Natural killer cell (primary cell): Measurements from ENCODE around the gene GTF3C2. TPM values are rescaled to one million over a fixed set of nuclear protein-coding genes. Genes with fewer than 3 reads are reported as not detected.

Experiments
- ATAC-seq, 3 donors: fragments of 150-1000 bp in 2 of 3; fragments of 200-7000 bp in 1 of 3; cut with Tn5 transposase; 1 replicate in 1 of 3; 2 replicates in 2 of 3; pipeline ENCODE4 v1.10.0; 2021; ENCODE audit warnings: mild to moderate bottlenecking in 2 of 3, moderate library complexity in 2 of 3
- DNase-seq, 2 donors: peaks; one replicate each; pipeline versions ENCODE4 v3.0.0 to v3.0.0-alpha.2; 2013 to 2021; ENCODE audit warnings: mixed read lengths in 1 of 2
- H3K27ac ChIP-seq: one replicate; pipeline ENCODE4 v1.5.1; 2013; ENCODE audit warnings: mild to moderate bottlenecking, low read length
- H3K27me3 ChIP-seq: one replicate; pipeline ENCODE4 v1.6.1; 2013; ENCODE audit warnings: low read length; ENCODE audit not compliant: control insufficient read depth, insufficient read depth
- H3K36me3 ChIP-seq: one replicate; pipeline ENCODE4 v1.6.1; 2013; ENCODE audit warnings: low read length; ENCODE audit not compliant: control insufficient read depth, insufficient read depth
- H3K4me1 ChIP-seq: one replicate; pipeline ENCODE4 v1.6.1; 2013; ENCODE audit warnings: low read length; ENCODE audit not compliant: control insufficient read depth, insufficient read depth
- H3K4me3 ChIP-seq: one replicate; pipeline ENCODE4 v1.5.1; 2013; ENCODE audit warnings: low read length
- H3K9me3 ChIP-seq: one replicate; pipeline ENCODE4 v1.6.1; 2013; ENCODE audit warnings: low read length; ENCODE audit not compliant: control insufficient read depth, insufficient read depth
- H3K27ac Mint-ChIP-seq, 2 donors: one replicate each; pipeline ENCODE4 v1.8.0; 2022; ENCODE audit warnings: mild to moderate bottlenecking in 2 of 2, mixed read lengths in 2 of 2, moderate library complexity in 1 of 2
- H3K27me3 Mint-ChIP-seq, 2 donors: one replicate each; pipeline ENCODE4 v1.8.0; 2022; ENCODE audit warnings: low read depth in 2 of 2, mixed read lengths in 2 of 2
- H3K36me3 Mint-ChIP-seq: one replicate; pipeline ENCODE4 v1.8.0; 2022; ENCODE audit warnings: mixed read lengths
- H3K4me1 Mint-ChIP-seq, 2 donors: one replicate each; pipeline ENCODE4 v1.8.0; 2022; ENCODE audit warnings: mixed read lengths in 2 of 2
- H3K4me3 Mint-ChIP-seq: one replicate; pipeline ENCODE4 v1.8.0; 2022; ENCODE audit warnings: mild to moderate bottlenecking, moderate library complexity, mixed read lengths
- H3K9me3 Mint-ChIP-seq, 2 donors: one replicate each; pipeline ENCODE4 v1.8.0; 2022; ENCODE audit warnings: mixed read lengths in 2 of 2
- CTCF ChIP-seq: fragments of 200-600 bp; IDR thresholded peaks from one replicate; pipeline ENCODE4 v1.8.0; 2022; ENCODE audit warnings: antibody characterized with exemption
- WGBS: methylation state at CpG from one replicate; pipeline ENCODE4 v1.1.7; 2013; ENCODE audit warnings: missing lambda C conversion rate; ENCODE audit not compliant: insufficient coverage; 5-methylcytosine and 5-hydroxymethylcytosine counted together
- intact Hi-C: fragments of 100-400 bp; cut with micrococcal nuclease; formaldehyde crosslinking; loops from one replicate; pipeline ENCODE4 v1.14.2; 2022
- total RNA-seq, 4 donors: library from RNA; stranded (reverse); fragments of 120-200 nt in 1 of 4; gene quantifications; one replicate each; pipeline versions ENCODE4 v1.2.3 to v1.2.4, GENCODE V29; 2013 to 2022

GTF3C2 gene
- total RNA-seq, 3 donors from 2014 or later (not counting 1 experiment from before 2014, with no cell fraction given): 56.1 to 68.7 (median 59.7) TPM

DNA sequence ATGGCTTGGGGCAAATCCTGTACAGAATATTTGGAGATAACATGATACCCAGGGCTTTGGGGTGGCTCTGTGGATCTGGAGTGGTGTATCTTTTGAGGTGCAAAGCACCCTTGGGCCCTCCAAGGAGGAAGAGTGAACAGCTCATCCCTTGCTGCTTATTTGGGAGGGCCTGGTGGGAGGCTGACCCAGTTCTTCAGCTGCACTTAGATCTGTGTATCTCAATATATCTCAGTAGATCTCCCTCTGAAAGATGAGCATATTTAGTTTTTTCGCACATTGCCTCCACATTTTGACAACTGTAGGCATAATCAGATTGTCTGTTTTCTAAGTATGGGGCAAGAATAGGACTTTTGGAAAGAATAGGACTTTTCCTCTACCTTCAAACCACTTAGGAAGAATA lies 71.6 kb downstream of the GTF3C2 start:
- no peak for DNase-seq
- Mint-ChIP-seq H3K36me3 (no peaks in the 10 kb centered on the region), H3K27ac (no peak overlapping the region), H3K4me1 (peaks cover 0 to 2% of the 10 kb centered on the region in 2 donors), H3K4me3 (no peak overlapping the region), H3K27me3 (peaks cover 22 to 25% of the 10 kb centered on the region in 2 donors), H3K9me3 (no peaks in the 10 kb centered on the region)
- no CpG with 5 or more reads among the region's 1 CpG for WGBS
- Histone ChIP-seq H3K36me3 (no peaks in the 10 kb centered on the region), H3K4me3 (no peak overlapping the region), H3K27me3 (no peaks in the 10 kb centered on the region), H3K27ac (no peak overlapping the region), H3K4me1 (no peaks in the 10 kb centered on the region), H3K9me3 (no peaks in the 10 kb centered on the region)
- ATAC-seq: no peak
- intact Hi-C loops: loop anchor here (5.0 to 10.0 kb wide), 2 partner anchors 113 to 440 kb away; partner anchors contain the start of gene DPYSL5
- TF ChIP-seq CTCF: no peak

GRCh38 chr2:27282892-27283291 lies 73.7 kb downstream of the GTF3C2 start:
- no peak overlapping the region for H3K27ac Mint-ChIP-seq
- WGBS: 81% methylated on average over 5 of the region's 5 CpGs
- peaks cover 21 to 23% of the 10 kb centered on the region in 2 donors for H3K27me3 Mint-ChIP-seq
- H3K9me3 Mint-ChIP-seq: no peaks in the 10 kb centered on the region
- DNase-seq (no peak), ATAC-seq (no peak)
- no peaks in the 10 kb centered on the region for H3K36me3 Mint-ChIP-seq
- no peak overlapping the region for H3K4me3 Mint-ChIP-seq
- Histone ChIP-seq H3K27ac (no peak overlapping the region), H3K4me1 (no peaks in the 10 kb centered on the region), H3K9me3 (no peaks in the 10 kb centered on the region), H3K27me3 (no peaks in the 10 kb centered on the region), H3K4me3 (no peak overlapping the region), H3K36me3 (no peaks in the 10 kb centered on the region)
- intact Hi-C loops: loop anchor here (5.0 to 10.0 kb wide), 2 partner anchors 111 to 438 kb away; partner anchors contain the start of gene DPYSL5
- peaks cover 0 to 8% of the 10 kb centered on the region in 2 donors for H3K4me1 Mint-ChIP-seq
- no peak for TF ChIP-seq CTCF

- Mint-ChIP-seq H3K27ac (no peak within 1 kb of the TSS), H3K9me3 (no peaks in the 10 kb centered on the region), H3K4me1 (peaks cover 0 to 8% of the 10 kb centered on the region in 2 donors), H3K4me3 (no peak within 1 kb of the TSS), H3K36me3 (no peaks in the 10 kb centered on the region), H3K27me3 (peaks cover 23 to 25% of the 10 kb centered on the region in 2 donors)
- no peak for TF ChIP-seq CTCF
- H3K27me3 ChIP-seq: no peaks in the 10 kb centered on the region
- intact Hi-C loops: loop anchor here (5.0 to 10.0 kb wide), 2 partner anchors 110 to 437 kb away; partner anchors contain the start of gene DPYSL5
- no peak within 1 kb of the TSS for H3K4me3 ChIP-seq
- no peaks in the 10 kb centered on the region for H3K4me1 ChIP-seq
- WGBS: 87% methylated on average over 4 of the region's 5 CpGs
- no peak for ATAC-seq
- no peaks in the 10 kb centered on the region for H3K9me3 ChIP-seq
- H3K27ac ChIP-seq: no peak within 1 kb of the TSS
- DNase-seq: no peak
- no peaks in the 10 kb centered on the region for H3K36me3 ChIP-seq
Observed at GRCh38 chr2:27281855-27282559, 74.6 kb downstream of the GTF3C2 start, which contains the start of gene TRIM54. Gene TRIM54, plus strand, starts transcription at chr2:27282429. Its CDS starts 303 bp downstream, at chr2:27282732.
